Ishikawa (cell line): ENCODE results near the gene HMX1.

Experiments used
- CEBPB ChIP-seq: IDR thresholded peaks from 2 replicates; pipeline ENCODE4 v1.6.1; 2012
- CREB1 ChIP-seq: IDR thresholded peaks from 2 replicates; pipeline ENCODE4 v1.6.1; 2012; ENCODE audit warnings: low read depth
- EGR1 ChIP-seq: IDR thresholded peaks from 2 replicates; pipeline ENCODE4 v1.6.1; 2012
- EP300 ChIP-seq: IDR thresholded peaks from 2 replicates; pipeline ENCODE4 v1.6.1; 2012; ENCODE audit warnings: borderline replicate concordance
- FOXM1 ChIP-seq: IDR thresholded peaks from 2 replicates; pipeline ENCODE4 v1.6.1; 2012; ENCODE audit warnings: low read depth, borderline replicate concordance
- MAX ChIP-seq: IDR thresholded peaks from 2 replicates; pipeline ENCODE4 v1.6.1; 2012
- NFIC ChIP-seq: IDR thresholded peaks from 2 replicates; pipeline ENCODE4 v1.6.1; 2012
- RAD21 ChIP-seq: IDR thresholded peaks from 2 replicates; pipeline ENCODE4 v1.6.1; 2012; ENCODE audit warnings: low read depth
- REST ChIP-seq: IDR thresholded peaks from 2 replicates; pipeline ENCODE4 v1.6.1; 2012; ENCODE audit warnings: low read depth, mild to moderate bottlenecking
- TAF1 ChIP-seq: IDR thresholded peaks from 2 replicates; pipeline ENCODE4 v1.6.1; 2012; ENCODE audit warnings: low read depth, mild to moderate bottlenecking
- TCF12 ChIP-seq: IDR thresholded peaks from 2 replicates; pipeline ENCODE4 v1.6.1; 2012; ENCODE audit warnings: low read depth
- TEAD4 ChIP-seq: IDR thresholded peaks from 2 replicates; pipeline ENCODE4 v1.6.1; 2012
- USF1 ChIP-seq: IDR thresholded peaks from 2 replicates; pipeline ENCODE4 v1.6.1; 2012
- YY1 ChIP-seq: IDR thresholded peaks from 2 replicates; pipeline ENCODE4 v1.6.1; 2012; ENCODE audit warnings: low read depth
- ZBTB7A ChIP-seq: IDR thresholded peaks from 2 replicates; pipeline ENCODE4 v1.6.1; 2012; ENCODE audit warnings: low read depth

Gene HMX1

DNA sequence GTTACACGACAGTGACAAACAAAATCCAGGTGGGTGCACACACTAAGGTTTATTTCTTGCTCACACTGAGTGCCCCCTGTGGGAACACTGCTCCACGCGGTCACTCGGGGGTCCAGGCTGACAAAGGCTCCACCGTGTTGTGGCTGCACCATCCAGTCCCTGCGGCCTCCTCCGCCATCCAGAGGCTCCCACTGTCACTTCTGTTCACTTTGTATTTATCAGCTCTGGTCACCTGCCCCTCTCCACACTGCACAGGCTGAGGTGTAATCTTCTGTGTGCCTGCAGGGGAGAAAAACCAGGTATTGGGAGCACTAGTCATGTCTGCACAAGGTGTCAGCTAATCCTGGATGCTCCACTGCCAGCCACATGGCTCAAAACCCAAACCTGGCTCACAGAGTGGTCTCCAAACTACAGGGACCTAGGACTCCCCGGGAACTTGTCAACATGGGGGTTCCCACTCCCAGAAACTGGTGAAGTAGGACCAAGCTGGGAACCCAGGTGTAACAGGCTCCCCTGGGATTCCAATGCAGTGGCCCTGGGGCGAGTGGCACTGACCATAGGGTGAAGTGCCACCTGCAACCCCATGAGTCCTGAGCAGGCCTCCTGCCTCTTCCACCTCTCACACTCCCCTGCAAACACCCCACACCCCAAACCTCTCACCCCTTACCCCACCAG is 25.5 kb downstream of the HMX1 start:
- TF ChIP-seq TEAD4 = no peak
- no peak for TF ChIP-seq USF1
- no peak for TF ChIP-seq FOXM1
- TF ChIP-seq REST = no peak

DNA sequence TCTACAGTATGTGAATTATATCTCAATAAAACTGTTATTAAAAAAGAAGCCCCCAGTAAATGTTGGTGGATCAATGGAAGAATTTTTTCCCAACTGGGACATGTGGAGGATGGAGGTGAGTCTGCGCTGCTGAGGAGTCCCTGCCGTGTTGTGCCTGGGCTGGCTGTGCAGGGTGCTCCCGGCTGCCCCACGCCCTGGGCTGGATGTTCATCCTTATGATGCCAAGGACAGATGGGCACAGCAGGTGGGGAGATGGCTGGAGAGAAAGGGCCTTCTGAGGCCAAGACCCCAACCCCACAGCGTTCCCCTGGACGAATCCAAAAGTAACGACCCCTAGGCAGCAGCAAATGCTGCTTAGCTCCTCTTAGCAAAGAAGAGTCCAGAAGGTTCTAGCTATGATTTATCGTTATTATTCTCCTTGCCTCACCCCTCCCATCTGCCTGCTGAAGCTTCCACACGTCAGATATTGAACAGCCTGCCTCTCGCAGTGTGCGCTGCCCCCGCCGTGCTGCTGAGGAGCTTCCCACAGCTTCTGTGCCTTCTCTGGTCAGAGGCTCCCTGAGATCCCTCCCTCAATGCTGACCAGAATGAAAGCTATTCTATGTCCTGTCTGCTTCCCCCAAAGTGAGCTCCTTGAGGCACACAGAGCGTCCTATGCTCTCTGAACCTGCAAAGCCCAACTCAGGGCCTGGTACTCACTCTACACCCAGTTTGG is 26.5 kb downstream of the HMX1 start:
- TF ChIP-seq TEAD4 (no peak), TAF1 (no peak), TCF12 (no peak), NFIC (no peak), CREB1 (no peak), EGR1 (no peak), ZBTB7A (no peak), MAX (no peak), REST (no peak), CEBPB (no peak), RAD21 (no peak), FOXM1 (no peak), USF1 (no peak), EP300 (no peak), YY1 (no peak)

- no peak for TF ChIP-seq RAD21
- no peak for TF ChIP-seq YY1
- no peak for TF ChIP-seq MAX
- no peak for TF ChIP-seq TEAD4
- TF ChIP-seq TAF1 = no peak
- no peak for TF ChIP-seq FOXM1
- TF ChIP-seq USF1 = no peak
- no peak for TF ChIP-seq TCF12
These were observed 28.0 kb downstream of the HMX1 start for GRCh38 chr4:8843597-8843996.

DNA sequence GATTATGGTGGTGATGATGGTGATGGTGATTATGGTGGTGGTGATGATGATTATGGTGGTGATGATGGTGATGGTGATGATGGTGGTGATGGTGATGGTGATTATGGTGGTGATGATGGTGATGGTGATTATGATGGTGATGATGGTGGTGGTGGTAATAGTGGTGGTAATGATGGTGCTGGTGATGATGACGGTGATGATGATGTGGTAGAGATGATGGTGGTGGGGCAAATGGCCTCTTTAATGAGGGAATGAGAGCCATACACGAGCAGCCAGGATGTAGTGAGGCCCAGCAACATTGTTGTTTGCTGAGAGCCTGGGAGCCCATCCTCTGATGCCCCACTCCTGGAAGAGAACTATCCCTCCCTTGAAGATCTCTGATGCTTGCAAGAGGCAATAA is 29.0 kb downstream of the HMX1 start:
- TF ChIP-seq REST (no peak), CEBPB (no peak), FOXM1 (no peak), YY1 (no peak), CREB1 (no peak), ZBTB7A (no peak), EGR1 (no peak), EP300 (no peak), USF1 (no peak), TCF12 (no peak), MAX (no peak), TEAD4 (no peak), NFIC (no peak), RAD21 (no peak), TAF1 (no peak)
